SK-N-MC (cell line): Measurements from ENCODE around the gene SERPINE2.

Experiments
- EZH2 ChIP-seq: fragments of 200-600 bp; sonication (generic); IDR thresholded peaks from one replicate; pipeline ENCODE4 v1.6.1; 2017; ENCODE audit warnings: antibody characterized with exemption
- POLR2AphosphoS5 ChIP-seq: IDR thresholded peaks from 2 replicates; pipeline ENCODE4 v1.6.1; 2012; ENCODE audit warnings: mild to moderate bottlenecking, low read depth, low read length, borderline replicate concordance

- TF ChIP-seq POLR2AphosphoS5 (no peak), EZH2 (no peak)
These were observed 60.6 kb downstream of the SERPINE2 start for GRCh38 chr2:223978451-223978850.
